GM23248 (cell line): Measurements from ENCODE around the gene ADAM29. TPM values are rescaled to one million over a fixed set of nuclear protein-coding genes. Genes with fewer than 3 reads are reported as not detected.

Experiments used
- DNase-seq: peaks from one replicate; pipeline ENCODE4 v3.0.0-alpha.2; 2015
- H2AFZ ChIP-seq: fragments of 200-600 bp; sonication (generic); 2 replicates; pipeline ENCODE4 v1.6.1; 2016; ENCODE audit warnings: antibody characterized with exemption
- H3F3A ChIP-seq: fragments of 200-600 bp; sonication (generic); 2 replicates; pipeline ENCODE4 v1.6.1; 2016; ENCODE audit warnings: mild to moderate bottlenecking, antibody characterized with exemption, mixed run types; ENCODE audit not compliant: insufficient read depth
- H3K27ac ChIP-seq: fragments of 200-600 bp; sonication (generic); 2 replicates; pipeline ENCODE4 v1.5.1; 2016; ENCODE audit warnings: mild to moderate bottlenecking
- H3K27me3 ChIP-seq: fragments of 200-600 bp; sonication (generic); replicated peaks from 2 replicates; pipeline ENCODE4 v1.6.1; 2016; ENCODE audit warnings: mild to moderate bottlenecking; ENCODE audit not compliant: insufficient read depth
- H3K36me3 ChIP-seq: fragments of 200-600 bp; sonication (generic); 2 replicates; pipeline ENCODE4 v1.6.1; 2016; ENCODE audit warnings: low read depth, mild to moderate bottlenecking
- H3K4me1 ChIP-seq: fragments of 200-600 bp; sonication (generic); 2 replicates; pipeline ENCODE4 v1.6.1; 2016; ENCODE audit warnings: mild to moderate bottlenecking; ENCODE audit not compliant: insufficient read depth
- H3K4me2 ChIP-seq: fragments of 200-600 bp; sonication (generic); one replicate; pipeline ENCODE4 v1.6.1; 2016; ENCODE audit warnings: mild to moderate bottlenecking; ENCODE audit not compliant: unreplicated experiment
- H3K4me3 ChIP-seq: fragments of 200-600 bp; sonication (generic); 2 replicates; pipeline ENCODE4 v1.5.1; 2016; ENCODE audit warnings: mild to moderate bottlenecking
- H3K79me2 ChIP-seq: fragments of 200-600 bp; sonication (generic); 2 replicates; pipeline ENCODE4 v1.6.1; 2016; ENCODE audit warnings: mild to moderate bottlenecking; ENCODE audit not compliant: insufficient read depth
- H3K9ac ChIP-seq: fragments of 200-600 bp; sonication (generic); 2 replicates; pipeline ENCODE4 v1.6.1; 2016; ENCODE audit warnings: mild to moderate bottlenecking
- H3K9me2 ChIP-seq: fragments of 200-600 bp; sonication (generic); 2 replicates; pipeline ENCODE4 v1.6.1; 2016; ENCODE audit warnings: mixed run types, mild to moderate bottlenecking, moderate library complexity; ENCODE audit not compliant: insufficient read depth
- H3K9me3 ChIP-seq: fragments of 200-600 bp; sonication (generic); one replicate; pipeline ENCODE4 v1.6.1; 2017; ENCODE audit warnings: low read depth
- H4K20me1 ChIP-seq: fragments of 200-600 bp; sonication (generic); 2 replicates; pipeline ENCODE4 v1.6.0; 2016; ENCODE audit not compliant: insufficient read depth
- EZH2 ChIP-seq: fragments of 200-600 bp; sonication (generic); IDR thresholded peaks from 2 replicates; pipeline ENCODE4 v1.6.1; 2018; ENCODE audit warnings: antibody characterized with exemption, mild to moderate bottlenecking; ENCODE audit not compliant: insufficient read depth, poor library complexity, severe bottlenecking
- EZH2phosphoT487 ChIP-seq: fragments of 200-600 bp; sonication (generic); IDR thresholded peaks from 2 replicates; pipeline ENCODE4 v1.6.1; 2018; ENCODE audit warnings: antibody characterized with exemption, moderate library complexity, mild to moderate bottlenecking, low read depth; ENCODE audit not compliant: insufficient read depth
- WGBS, 2 experiments: methylation state at CpG; one replicate each; pipeline ENCODE4 v1.1.6; 2015 to 2017; ENCODE audit warnings: low lambda C conversion rate in 2 of 2, low coverage in 1 of 2; ENCODE audit errors: missing lambda C conversion rate in 2 of 2; 5-methylcytosine and 5-hydroxymethylcytosine counted together
- in situ Hi-C: fragments of 300-500 bp; cut with MboI; formaldehyde crosslinking; loops from 2 replicates; pipeline ENCODE4 v1.15.0; 2020
- polyA plus RNA-seq: library from polyadenylated mRNA; unstranded; fragments of >200 nt; fragmentation: Nextera tagmentation; extraction: Ambion mirVana; gene quantifications from 2 replicates; pipeline ENCODE4 v1.2.1, GENCODE V29; 2016
- total RNA-seq: library from RNA; depleted of rRNA; stranded (reverse); fragments of >200 nt; shearing (Covaris generic); gene quantifications from 2 replicates; pipeline ENCODE4 v1.2.3, GENCODE V29; 2014

Gene ADAM29
- total and polyA plus RNA-seq, 2 experiments from 2014 or later: not detected

DNA sequence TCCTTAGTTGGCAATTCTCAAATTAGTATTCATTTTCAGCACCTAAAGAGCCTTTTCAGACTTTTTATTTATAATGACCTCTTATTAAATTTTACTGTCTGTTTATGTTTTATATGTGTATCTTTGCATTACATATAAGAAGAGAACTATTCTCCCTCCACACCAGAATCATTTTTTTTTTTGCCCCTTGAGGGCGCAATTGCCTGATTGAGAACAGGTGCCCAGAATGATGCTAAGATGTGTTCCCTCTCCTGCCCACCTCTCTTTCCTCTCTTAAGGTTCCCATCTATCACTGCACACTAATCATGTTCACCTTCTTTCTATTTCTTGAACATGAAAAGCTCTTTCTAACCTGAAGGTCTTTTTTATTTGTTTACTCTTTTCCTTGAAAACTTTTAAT is 44.2 kb upstream of the ADAM29 start:
- H3K4me3 ChIP-seq: no peak overlapping the region
- H3K27ac ChIP-seq: no peak overlapping the region
- no peaks in the 10 kb centered on the region for H3K9me2 ChIP-seq
- H4K20me1 ChIP-seq: no peaks in the 10 kb centered on the region
- no peak overlapping the region for H3K4me2 ChIP-seq
- H3K36me3 ChIP-seq: no peaks in the 10 kb centered on the region
- in situ Hi-C loops: no loop called here
- no peaks in the 10 kb centered on the region for H3K9me3 ChIP-seq
- no peak overlapping the region for H2AFZ ChIP-seq
- TF ChIP-seq EZH2 (no peak), EZH2phosphoT487 (no peak)
- H3K4me1 ChIP-seq: no peaks in the 10 kb centered on the region
- peak; percentile 18 for DNase-seq
- no peak overlapping the region for H3K9ac ChIP-seq
- WGBS, 2 experiments: 0 to 5% methylated on average over 1 of the region's 1 CpG
- no peaks in the 10 kb centered on the region for H3K27me3 ChIP-seq
- H3K79me2 ChIP-seq: no peaks in the 10 kb centered on the region
- H3F3A ChIP-seq: no peaks in the 10 kb centered on the region

DNA sequence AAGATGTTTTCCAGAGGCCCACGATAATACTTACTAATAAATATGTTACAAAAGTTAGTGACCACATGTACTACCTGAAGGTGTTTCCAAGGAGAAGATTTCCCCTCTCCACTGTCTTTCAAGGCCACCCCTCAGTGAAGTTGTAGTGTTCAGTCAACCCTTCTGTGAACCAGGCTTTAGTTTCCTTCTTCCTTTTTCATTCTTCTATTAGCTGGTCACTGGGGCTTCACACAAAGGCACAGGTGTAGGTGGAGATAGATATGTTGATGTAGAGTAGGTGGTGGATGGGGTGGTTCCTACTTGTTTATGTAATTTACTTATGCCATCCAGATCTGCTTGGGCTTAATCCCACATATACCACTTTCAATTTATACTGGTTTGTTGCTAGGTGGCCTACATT is 43.3 kb upstream of the ADAM29 start:
- Histone ChIP-seq H3F3A (no peaks in the 10 kb centered on the region), H3K27ac (no peak overlapping the region)

DNA sequence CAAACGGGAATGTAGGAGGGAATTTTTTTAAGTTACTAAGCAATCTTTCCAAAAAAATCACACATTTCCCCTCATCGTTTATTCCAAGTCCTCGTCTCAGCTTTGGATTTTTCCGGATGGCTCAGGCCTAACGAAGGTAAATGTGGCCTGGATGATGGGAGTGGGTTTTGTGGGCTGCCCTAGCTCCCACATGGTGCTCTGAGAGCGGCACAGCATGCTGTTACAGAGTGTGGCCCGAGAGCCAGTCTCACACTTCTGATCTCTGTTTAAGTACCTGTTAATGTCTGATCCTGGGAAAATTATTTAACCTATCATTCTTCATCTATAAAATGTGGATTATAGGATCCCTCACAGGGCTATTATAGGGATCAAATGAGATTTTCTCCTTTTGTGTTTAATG is 38.2 kb upstream of the ADAM29 start:
- no peak for DNase-seq

More for the DNA sequence above, 43.3 kb upstream of the ADAM29 start:
- TF ChIP-seq EZH2phosphoT487: no peak
- Histone ChIP-seq H4K20me1 (no peaks in the 10 kb centered on the region), H2AFZ (no peak overlapping the region), H3K79me2 (no peaks in the 10 kb centered on the region), H3K9me3 (no peaks in the 10 kb centered on the region), H3K27me3 (no peaks in the 10 kb centered on the region), H3K36me3 (no peaks in the 10 kb centered on the region), H3K9me2 (no peaks in the 10 kb centered on the region), H3K4me3 (no peak overlapping the region), H3K9ac (no peak overlapping the region), H3K4me1 (no peaks in the 10 kb centered on the region), H3K4me2 (no peak overlapping the region)
- DNase-seq: no peak
- in situ Hi-C loops: no loop called here
- WGBS, 2 experiments: 0% methylated on average over 1 of the region's 1 CpG

DNA sequence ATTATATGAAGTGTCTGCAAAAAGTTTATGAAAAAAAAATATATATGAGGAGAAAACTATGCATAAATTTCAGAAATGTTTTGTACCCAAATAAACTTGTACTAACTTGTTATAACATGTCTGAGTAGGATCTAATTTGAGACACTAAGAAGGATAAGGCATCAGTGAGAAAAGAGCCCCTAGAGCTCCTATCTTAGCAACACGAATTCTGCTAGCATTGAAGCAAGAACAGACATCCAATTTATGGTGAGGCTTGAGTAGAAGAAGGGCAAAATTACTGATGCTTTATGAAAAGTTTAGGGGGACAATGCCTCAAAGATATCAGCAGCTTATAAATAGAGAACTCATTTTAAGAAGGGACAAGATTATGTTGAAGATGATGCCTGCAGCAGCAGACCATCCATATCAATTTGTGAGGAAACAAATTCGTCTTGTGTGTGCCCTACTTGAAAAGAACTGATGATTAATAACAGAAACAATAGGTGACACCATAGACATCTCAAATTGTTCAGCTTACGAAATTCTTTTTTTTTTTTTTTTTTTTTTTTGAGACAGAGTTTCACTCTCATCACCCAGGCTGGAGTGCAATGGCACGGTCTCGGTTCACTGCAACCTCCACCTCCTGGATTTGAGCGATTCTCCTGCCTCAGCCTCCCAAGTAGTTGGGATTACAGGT is 35.7 kb upstream of the ADAM29 start:
- Histone ChIP-seq H3K4me1 (no peaks in the 10 kb centered on the region), H3K27ac (no peak overlapping the region), H3K79me2 (no peaks in the 10 kb centered on the region), H3K36me3 (no peaks in the 10 kb centered on the region), H2AFZ (no peak overlapping the region), H3K4me2 (no peak overlapping the region), H3K9me3 (no peaks in the 10 kb centered on the region), H3K9me2 (no peaks in the 10 kb centered on the region), H3K4me3 (no peak overlapping the region), H4K20me1 (no peaks in the 10 kb centered on the region), H3K27me3 (no peaks in the 10 kb centered on the region), H3K9ac (no peak overlapping the region), H3F3A (no peaks in the 10 kb centered on the region)
- TF ChIP-seq EZH2phosphoT487: no peak
- no peak for TF ChIP-seq EZH2
- in situ Hi-C loops: no loop called here
- no peak for DNase-seq
- 11 to 23% methylated on average over 6 of the region's 6 CpGs for WGBS, 2 experiments

More for the DNA sequence above, 38.2 kb upstream of the ADAM29 start:
- H3K27ac ChIP-seq: no peak overlapping the region
- TF ChIP-seq EZH2phosphoT487 (no peak), EZH2 (no peak)
- H3K9me2 ChIP-seq: no peaks in the 10 kb centered on the region
- H3K36me3 ChIP-seq: no peaks in the 10 kb centered on the region
- no peaks in the 10 kb centered on the region for H3K9me3 ChIP-seq
- H3K4me2 ChIP-seq: no peak overlapping the region
- no peak overlapping the region for H2AFZ ChIP-seq
- H3F3A ChIP-seq: no peaks in the 10 kb centered on the region
- 27 to 28% methylated on average over 7 of the region's 7 CpGs for WGBS, 2 experiments
- H3K9ac ChIP-seq: no peak overlapping the region
- no peak overlapping the region for H3K4me3 ChIP-seq
- H3K79me2 ChIP-seq: no peaks in the 10 kb centered on the region
- in situ Hi-C loops: no loop called here
- no peaks in the 10 kb centered on the region for H4K20me1 ChIP-seq
- H3K4me1 ChIP-seq: no peaks in the 10 kb centered on the region
- H3K27me3 ChIP-seq: no peaks in the 10 kb centered on the region

DNA sequence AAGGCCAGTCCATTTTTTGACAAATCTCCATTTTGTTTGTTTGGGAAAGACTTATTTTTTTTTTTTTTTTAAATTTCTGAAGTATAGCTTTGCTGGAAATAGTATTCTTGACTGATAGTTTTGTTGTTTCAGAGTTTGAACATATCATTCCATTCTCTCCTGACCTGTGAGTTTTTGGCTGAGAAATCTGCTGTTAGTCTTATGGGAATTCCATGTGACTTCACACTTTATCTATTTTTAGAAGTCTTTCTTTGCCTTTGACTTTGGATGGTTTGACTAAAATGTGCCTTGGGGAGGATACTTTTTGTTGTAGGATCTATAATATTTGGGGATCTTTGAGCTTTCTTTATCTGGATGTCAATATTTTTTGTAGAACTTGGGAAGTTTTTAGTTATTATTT is 10.7 kb upstream of the ADAM29 start:
- H3K4me2 ChIP-seq: no peak overlapping the region
- in situ Hi-C loops: no loop called here
- TF ChIP-seq EZH2phosphoT487 (no peak), EZH2 (no peak)
- no peaks in the 10 kb centered on the region for H3K79me2 ChIP-seq
- no peaks in the 10 kb centered on the region for H3K27me3 ChIP-seq
- no peak overlapping the region for H2AFZ ChIP-seq
- no peak overlapping the region for H3K9ac ChIP-seq
- no peaks in the 10 kb centered on the region for H3F3A ChIP-seq
- H3K9me2 ChIP-seq: no peaks in the 10 kb centered on the region
- H3K36me3 ChIP-seq: no peaks in the 10 kb centered on the region
- DNase-seq: no peak
- no peak overlapping the region for H3K4me3 ChIP-seq
- no peak overlapping the region for H3K27ac ChIP-seq
- no peaks in the 10 kb centered on the region for H3K4me1 ChIP-seq
- H4K20me1 ChIP-seq: no peaks in the 10 kb centered on the region
- no peaks in the 10 kb centered on the region for H3K9me3 ChIP-seq
